Measurements from ENCODE around the gene KRTAP2-1. TPM values are rescaled to one million over a fixed set of nuclear protein-coding genes. Genes with fewer than 3 reads are reported as not detected.

KRTAP2-1 gene
- total RNA-seq, 1 experiment from 2014 or later = not detected

DNA sequence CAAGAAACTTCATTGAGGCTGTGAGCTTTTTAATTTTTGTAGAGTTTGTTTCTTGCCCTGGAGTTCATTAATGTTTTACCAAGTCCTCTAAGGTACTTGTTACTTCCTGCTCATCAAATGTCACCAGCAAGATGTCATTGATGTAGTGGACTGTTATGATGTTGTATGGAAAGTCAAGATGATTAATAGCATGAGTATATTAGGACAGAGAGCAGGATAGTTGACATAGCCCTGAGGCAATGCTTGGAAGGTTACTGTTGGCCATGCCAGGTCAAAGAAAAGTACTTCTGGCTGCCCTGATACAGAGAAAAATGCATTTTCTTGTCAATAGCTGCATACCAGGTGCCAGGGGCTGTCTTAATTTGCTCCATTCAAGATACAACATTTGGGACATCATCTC lies 26.8 kb downstream of the KRTAP2-1 start:
- H3K4me1 ChIP-seq (ENCODE audit: insufficient read depth, low read length, poor library complexity, severe bottlenecking) = no peaks in the 10 kb centered on the region
- no peaks in the 10 kb centered on the region for H3K27me3 ChIP-seq (replicated peaks; ENCODE audit: insufficient read depth, low read depth, low read length, poor library complexity)
- H3K27ac ChIP-seq (ENCODE audit: low read depth, low read length, poor library complexity, severe bottlenecking) = no peak overlapping the region
- no peak overlapping the region for H3K4me3 ChIP-seq (ENCODE audit: low read depth, low read length, poor library complexity, severe bottlenecking)
- no peak for DNase-seq (ENCODE audit: low spot score)
- no peaks in the 10 kb centered on the region for H3K36me3 ChIP-seq (ENCODE audit: insufficient read depth, low read length, poor library complexity, severe bottlenecking)
- ChIA-PET POLR2A (ENCODE audit: low non-redundant PET) (no interaction called here), CTCF (no interaction called here)
- no TSS peak for BruUV-seq (replicated peaks)
- H3K9me3 ChIP-seq (ENCODE audit: low read depth, low read length, poor library complexity, severe bottlenecking) = no peaks in the 10 kb centered on the region
- TF ChIP-seq CTCF (conservative IDR thresholded peaks at IDR 0.05; ENCODE audit: low read depth, low read length) = no peak
- no peak for TF ChIP-seq EZH2 (IDR thresholded peaks at IDR 0.05; ENCODE audit: borderline replicate concordance, low read depth, low read length, poor library complexity, severe bottlenecking)
- intact Hi-C loops (cut with micrococcal nuclease; ENCODE audit: unreplicated experiment) = no loop called here

- Histone ChIP-seq H3K9me3 (ENCODE audit: low read depth, low read length, poor library complexity, severe bottlenecking) (no peaks in the 10 kb centered on the region), H3K4me1 (ENCODE audit: insufficient read depth, low read length, poor library complexity, severe bottlenecking) (no peaks in the 10 kb centered on the region), H3K27ac (ENCODE audit: low read depth, low read length, poor library complexity, severe bottlenecking) (no peak overlapping the region), H3K27me3 (replicated peaks; ENCODE audit: insufficient read depth, low read depth, low read length, poor library complexity) (no peaks in the 10 kb centered on the region), H3K4me3 (ENCODE audit: low read depth, low read length, poor library complexity, severe bottlenecking) (no peak overlapping the region), H3K36me3 (ENCODE audit: insufficient read depth, low read length, poor library complexity, severe bottlenecking) (no peaks in the 10 kb centered on the region)
- TF ChIP-seq CTCF (conservative IDR thresholded peaks at IDR 0.05; ENCODE audit: low read depth, low read length) (no peak), EZH2 (IDR thresholded peaks at IDR 0.05; ENCODE audit: borderline replicate concordance, low read depth, low read length, poor library complexity, severe bottlenecking) (no peak)
- ChIA-PET CTCF (no interaction called here), POLR2A (ENCODE audit: low non-redundant PET) (interaction anchor here (0.5 kb wide), 1 partner anchor 15 kb away, joined by 3 read pairs; no protein-coding TSS in a partner anchor)
- no TSS peak for BruUV-seq (replicated peaks)
- DNase-seq (ENCODE audit: low spot score) = no peak
- intact Hi-C loops (cut with micrococcal nuclease; ENCODE audit: unreplicated experiment) = no loop called here
Observed at GRCh38 chr17:41019415-41019814, 27.7 kb downstream of the KRTAP2-1 start.

DNA sequence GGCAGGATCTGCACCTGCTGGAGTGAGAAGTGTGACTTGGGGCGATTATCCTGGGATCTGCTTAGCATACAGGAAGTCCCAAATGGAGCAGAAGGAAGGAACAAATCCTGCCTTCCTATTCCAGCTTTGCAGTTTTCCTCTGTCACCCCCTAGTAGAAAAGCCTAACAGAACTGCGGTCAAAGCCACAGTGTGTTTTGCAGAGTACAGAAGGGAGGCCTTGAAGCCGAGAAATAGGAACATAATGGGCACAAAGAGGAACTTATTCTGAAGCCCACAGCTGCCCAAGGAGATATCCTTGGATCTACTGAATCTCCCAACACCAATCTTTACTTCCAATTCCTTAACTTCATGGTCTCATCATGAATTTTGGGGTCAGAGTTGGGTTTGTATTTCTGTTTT lies 28.6 kb downstream of the KRTAP2-1 start:
- no peak for TF ChIP-seq EZH2 (IDR thresholded peaks at IDR 0.05; ENCODE audit: borderline replicate concordance, low read depth, low read length, poor library complexity, severe bottlenecking)
- no peak for TF ChIP-seq CTCF (conservative IDR thresholded peaks at IDR 0.05; ENCODE audit: low read depth, low read length)
- CTCF ChIA-PET = no interaction called here
- Histone ChIP-seq H3K27me3 (replicated peaks; ENCODE audit: insufficient read depth, low read depth, low read length, poor library complexity) (no peaks in the 10 kb centered on the region), H3K27ac (ENCODE audit: low read depth, low read length, poor library complexity, severe bottlenecking) (no peak overlapping the region), H3K36me3 (ENCODE audit: insufficient read depth, low read length, poor library complexity, severe bottlenecking) (no peaks in the 10 kb centered on the region), H3K4me3 (ENCODE audit: low read depth, low read length, poor library complexity, severe bottlenecking) (no peak overlapping the region), H3K9me3 (ENCODE audit: low read depth, low read length, poor library complexity, severe bottlenecking) (no peaks in the 10 kb centered on the region), H3K4me1 (ENCODE audit: insufficient read depth, low read length, poor library complexity, severe bottlenecking) (no peaks in the 10 kb centered on the region)
- POLR2A ChIA-PET (ENCODE audit: low non-redundant PET) = no interaction called here
- intact Hi-C loops (cut with micrococcal nuclease; ENCODE audit: unreplicated experiment) = no loop called here
- DNase-seq (ENCODE audit: low spot score) = no peak
- no TSS peak for BruUV-seq (replicated peaks)

Data from A673 (cell line).